Ovary (tissue), 9 donors: Measurements from ENCODE around the gene TXNDC15. TPM values are rescaled to one million over a fixed set of nuclear protein-coding genes. Genes with fewer than 3 reads are reported as not detected.
A peak's percentile ranks its signal among the peaks of the same experiment; 100 is the strongest.

Experiments
- DNase-seq, 5 donors: peaks; one replicate each; pipeline ENCODE4 v3.0.0-alpha.2; 2019 to 2020
- H3K27ac ChIP-seq, 2 donors: fragments of 200-600 bp; one replicate each; pipeline versions ENCODE4 v1.5.1 to v1.8.0; 2019 to 2022
- H3K27me3 ChIP-seq: fragments of 200-600 bp; one replicate; pipeline ENCODE4 v1.8.0; 2022
- H3K36me3 ChIP-seq: fragments of 200-600 bp; sonication (generic); one replicate; pipeline ENCODE4 v1.5.1; 2019
- H3K4me1 ChIP-seq: one replicate; pipeline ENCODE4 v1.8.1; 2013; ENCODE audit warnings: mild to moderate bottlenecking, moderate library complexity; ENCODE audit not compliant: insufficient read depth
- H3K4me3 ChIP-seq: fragments of 200-600 bp; sonication (generic); one replicate; pipeline ENCODE4 v1.5.1; 2017
- H3K9me3 ChIP-seq, 2 donors: fragments of 200-600 bp in 1 of 2; sonication (generic) in 1 of 2; one replicate each; pipeline versions ENCODE4 v1.5.1 to v1.8.1; 2013 to 2019; ENCODE audit warnings: mild to moderate bottlenecking in 1 of 2, moderate library complexity in 1 of 2
- CTCF ChIP-seq, 3 donors: fragments of 450-650 bp in 2 of 3; fragments of 200-600 bp in 1 of 3; IDR thresholded peaks; one replicate each; pipeline versions ENCODE4 v1.5.1 to v1.8.0; 2016 to 2022; ENCODE audit warnings: antibody characterized with exemption in 3 of 3, mild to moderate bottlenecking in 1 of 3
- EP300 ChIP-seq: sonication (generic); formaldehyde crosslinking; IDR thresholded peaks from one replicate; pipeline ENCODE4 v1.6.1; 2017; ENCODE audit warnings: antibody characterized with exemption
- POLR2A ChIP-seq: fragments of 450-650 bp; IDR thresholded peaks from one replicate; pipeline ENCODE4 v1.6.1; 2017; ENCODE audit warnings: antibody characterized with exemption, mild to moderate bottlenecking, moderate library complexity
- WGBS, 3 donors: extraction: QIAGEN DNeasy Blood & Tissue Kit in 1 of 3; methylation state at CpG; one replicate each; pipeline versions ENCODE4 v1.1.5 to v1.1.7; 2013 to 2017; 5-methylcytosine and 5-hydroxymethylcytosine counted together
- intact Hi-C, 4 donors: fragments of 100-400 bp; cut with DNase I; formaldehyde crosslinking; loops; one replicate each; pipeline versions ENCODE4 v1.11.0 to v1.15.1; 2022 to 2023
- polyA plus RNA-seq, 2 donors: library from polyadenylated mRNA; stranded (reverse); fragments of 200-250 nt in 1 of 2; fragments of 350-450 nt in 1 of 2; fragmentation: Illumina TruSeq in 1 of 2; extraction: RNeasy Lipid Tissue Mini Kit (QIAGEN cat#74804) in 1 of 2; gene quantifications; one replicate each; pipeline ENCODE4 v1.2.3, GENCODE V29; 2013 to 2014
- total RNA-seq, 7 donors: library from RNA; depleted of rRNA in 2 of 7; stranded (reverse); fragments of >200 nt in 2 of 7; fragmentation: NEBNext Ultra II Directional in 3 of 7; extraction: Animal tissue kit (Norgen Biotek cat#: 25700) in 3 of 7; gene quantifications; one replicate each; pipeline versions ENCODE4 v1.1.0 to v1.2.4, GENCODE V29; 2016 to 2023
- donor health status: DM: no; HTN: no; CAD: no; lungs with moderate emphysema.
- donor health status: DM: no; HTN: no; CAD: no.
- donor health status: Bipolar disorder and iron deficiency.
- donor health status: DM: yes; HTN: yes; CAD: no.
- donor health status: DM: no; HTN: no; CAD: no.
- donor health status: DM: yes; HTN: yes; CAD: no.

The TXNDC15 gene
- total and polyA plus RNA-seq, 9 donors = 55.3 to 150 (median 71.4) TPM

- Histone ChIP-seq H3K36me3 (no peaks in the 10 kb centered on the region), H3K27ac (no peak overlapping the region), H3K27me3 (no peaks in the 10 kb centered on the region), H3K9me3 (no peaks in the 10 kb centered on the region), H3K4me1 (no peaks in the 10 kb centered on the region), H3K4me3 (no peak overlapping the region)
- no peak for TF ChIP-seq POLR2A
- TF ChIP-seq CTCF (IDR thresholded peaks at IDR 0.05) = no peak
- TF ChIP-seq EP300 = no peak
- intact Hi-C loops = no loop called here
- 55 to 67% (median 59%) methylated on average over 3 of the region's 3 CpGs for WGBS, 3 donors
- DNase-seq = no peak
These were observed 16.8 kb upstream of the TXNDC15 start for GRCh38 chr5:134857401-134857800.

- 80 to 94% (median 91%) methylated on average over 2 of the region's 2 CpGs for WGBS, 3 donors
- DNase-seq = no peak
These were observed 9.5 kb upstream of the TXNDC15 start for GRCh38 chr5:134864707-134865106.

GRCh38 chr5:134873494-134873893, 677 bp upstream of the TXNDC15 start:
- Histone ChIP-seq H3K4me1 (peaks cover 6% of the 10 kb centered on the region), H3K27me3 (no peaks in the 10 kb centered on the region), H3K9me3 (no peaks in the 10 kb centered on the region), H3K36me3 (no peaks in the 10 kb centered on the region), H3K4me3 (no peak overlapping the region), H3K27ac (peak overlapping the region in 1 of 2 donors; percentile 87)
- TF ChIP-seq EP300 = no peak
- TF ChIP-seq CTCF (IDR thresholded peaks at IDR 0.05) = no peak
- TF ChIP-seq POLR2A = no peak
- intact Hi-C loops = no loop called here
- 83 to 84% (median 83%) methylated on average over 6 of the region's 6 CpGs for WGBS, 3 donors
- no peak for DNase-seq

More at GRCh38 chr5:134864707-134865106, 9.5 kb upstream of the TXNDC15 start:
- Histone ChIP-seq H3K27ac (no peak overlapping the region), H3K27me3 (no peaks in the 10 kb centered on the region), H3K4me3 (no peak overlapping the region), H3K9me3 (no peaks in the 10 kb centered on the region), H3K36me3 (no peaks in the 10 kb centered on the region), H3K4me1 (no peaks in the 10 kb centered on the region)
- no peak for TF ChIP-seq EP300
- no peak for TF ChIP-seq CTCF (IDR thresholded peaks at IDR 0.05)
- TF ChIP-seq POLR2A = no peak
- intact Hi-C loops = no loop called here

DNA sequence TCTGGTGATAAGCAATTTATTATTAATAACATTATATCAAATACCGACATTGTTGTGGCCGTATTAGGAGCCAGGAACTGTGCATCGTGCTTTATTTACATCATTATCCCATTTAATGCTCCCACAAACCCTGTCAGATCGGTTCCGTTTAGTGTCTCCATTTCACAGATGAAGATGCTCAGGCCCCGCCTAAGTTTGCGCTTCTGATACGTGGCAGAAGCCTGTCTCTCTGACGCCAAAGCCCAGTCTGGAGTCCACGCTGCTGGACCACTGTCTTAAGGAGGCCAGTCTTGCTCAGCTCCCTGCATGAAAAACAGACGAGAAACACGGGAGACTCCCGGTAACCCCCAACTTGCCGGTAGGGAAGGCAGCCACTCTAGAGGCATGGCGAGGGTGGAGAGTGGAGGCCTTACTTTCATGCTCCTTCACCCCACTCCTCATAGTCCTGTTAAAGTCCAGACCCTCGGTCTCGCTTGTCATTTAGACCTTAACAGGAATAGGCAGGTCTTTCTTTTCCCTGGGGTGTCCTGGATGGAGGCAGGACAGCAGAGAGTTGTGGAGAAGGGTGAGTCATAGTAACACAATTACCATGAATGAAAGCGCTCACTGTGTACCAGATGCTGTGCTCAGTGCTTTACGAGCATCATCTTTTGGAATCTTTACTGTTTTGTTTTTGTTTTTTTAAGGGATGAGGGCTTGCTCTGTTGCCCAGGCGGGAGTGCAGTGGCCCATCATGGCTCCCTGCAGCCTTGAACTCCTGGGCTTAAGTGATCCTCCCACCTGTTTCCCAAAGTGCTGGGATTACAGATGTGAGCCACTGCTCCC, 872 bp downstream of the TXNDC15 start:
- Histone ChIP-seq H3K4me3 (peak overlapping the region; percentile 75), H3K9me3 (no peaks in the 10 kb centered on the region), H3K27ac (peak overlapping the region; percentile 83 to 87), H3K36me3 (no peaks in the 10 kb centered on the region), H3K27me3 (no peaks in the 10 kb centered on the region), H3K4me1 (peaks cover 6% of the 10 kb centered on the region)
- peak; percentile 51 to 63 (median 58) for DNase-seq
- TF ChIP-seq CTCF (IDR thresholded peaks at IDR 0.05) (no peak), EP300 (no peak), POLR2A (no peak)
- WGBS, 3 donors = 1 to 3% (median 2%) methylated on average over 20 of the region's 20 CpGs
- intact Hi-C loops = no loop called here
